ENCODE data around the gene SLFN11. TPM values are rescaled to one million over a fixed set of nuclear protein-coding genes. Genes with fewer than 3 reads are reported as not detected.

The SLFN11 gene
- total RNA-seq, 1 donor, result 95.9 TPM

DNA sequence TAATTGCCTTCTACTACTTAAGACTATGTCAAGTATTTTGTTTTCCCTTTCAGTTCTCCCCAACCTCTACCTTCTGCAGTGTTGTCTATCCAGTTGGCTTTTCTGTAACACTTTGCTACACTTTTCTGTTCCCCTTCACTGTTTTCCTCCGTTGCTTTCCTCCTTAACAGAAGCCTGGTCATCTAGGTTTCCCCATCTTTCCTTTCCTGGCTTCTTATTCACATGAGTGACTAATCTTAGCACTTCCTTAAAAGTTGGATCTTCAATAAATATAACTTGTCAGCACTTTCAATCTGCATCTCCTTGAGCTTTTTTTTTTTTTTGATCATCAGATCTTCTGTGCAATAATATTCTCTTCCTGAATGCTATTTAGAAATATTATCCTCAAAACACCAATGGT, 2.8 kb upstream of the SLFN11 start:
- H3K4me3 ChIP-seq (ENCODE audit: low read depth, low read length), result no peak overlapping the region
- DNase-seq (ENCODE audit: low read depth), result no peak
- TF ChIP-seq, protein P1, sequence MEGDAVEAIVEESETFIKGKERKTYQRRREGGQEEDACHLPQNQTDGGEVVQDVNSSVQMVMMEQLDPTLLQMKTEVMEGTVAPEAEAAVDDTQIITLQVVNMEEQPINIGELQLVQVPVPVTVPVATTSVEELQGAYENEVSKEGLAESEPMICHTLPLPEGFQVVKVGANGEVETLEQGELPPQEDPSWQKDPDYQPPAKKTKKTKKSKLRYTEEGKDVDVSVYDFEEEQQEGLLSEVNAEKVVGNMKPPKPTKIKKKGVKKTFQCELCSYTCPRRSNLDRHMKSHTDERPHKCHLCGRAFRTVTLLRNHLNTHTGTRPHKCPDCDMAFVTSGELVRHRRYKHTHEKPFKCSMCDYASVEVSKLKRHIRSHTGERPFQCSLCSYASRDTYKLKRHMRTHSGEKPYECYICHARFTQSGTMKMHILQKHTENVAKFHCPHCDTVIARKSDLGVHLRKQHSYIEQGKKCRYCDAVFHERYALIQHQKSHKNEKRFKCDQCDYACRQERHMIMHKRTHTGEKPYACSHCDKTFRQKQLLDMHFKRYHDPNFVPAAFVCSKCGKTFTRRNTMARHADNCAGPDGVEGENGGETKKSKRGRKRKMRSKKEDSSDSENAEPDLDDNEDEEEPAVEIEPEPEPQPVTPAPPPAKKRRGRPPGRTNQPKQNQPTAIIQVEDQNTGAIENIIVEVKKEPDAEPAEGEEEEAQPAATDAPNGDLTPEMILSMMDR (IDR thresholded peaks at IDR 0.05; ENCODE audit: insufficient read depth, low read depth, low read length), result no peak

DNA sequence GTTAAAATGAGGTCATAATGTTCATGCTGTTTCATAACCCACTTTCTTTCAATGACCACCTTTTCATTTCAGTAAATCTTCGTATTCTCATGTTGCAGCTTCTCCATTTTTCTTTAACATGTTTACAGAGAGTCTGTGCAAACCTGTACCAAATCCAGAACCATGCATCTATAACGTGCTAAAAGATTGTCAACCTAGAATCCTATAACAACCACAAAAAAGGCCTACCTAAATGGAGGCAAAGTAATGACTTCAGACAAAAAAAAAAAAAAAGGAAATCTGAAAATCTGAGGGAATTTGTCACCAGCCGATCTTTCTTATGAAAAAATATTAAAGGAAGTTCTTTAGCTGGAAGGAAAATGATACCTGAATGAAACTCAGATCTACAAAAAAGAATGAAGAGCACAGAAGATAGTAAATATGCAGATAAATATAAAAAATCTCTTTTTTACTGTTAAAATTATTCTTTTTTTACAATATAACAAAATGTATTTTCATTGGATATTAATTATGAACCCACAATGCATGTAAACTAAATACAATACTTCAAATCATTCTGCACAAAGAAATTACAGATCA, 1.4 kb upstream of the SLFN11 start:
- TF ChIP-seq, protein P1 (IDR thresholded peaks at IDR 0.05; ENCODE audit: insufficient read depth, low read depth, low read length), result no peak
- H3K4me3 ChIP-seq (ENCODE audit: low read depth, low read length), result peak overlapping the region; percentile 75
- no peak for DNase-seq (ENCODE audit: low read depth)

DNA sequence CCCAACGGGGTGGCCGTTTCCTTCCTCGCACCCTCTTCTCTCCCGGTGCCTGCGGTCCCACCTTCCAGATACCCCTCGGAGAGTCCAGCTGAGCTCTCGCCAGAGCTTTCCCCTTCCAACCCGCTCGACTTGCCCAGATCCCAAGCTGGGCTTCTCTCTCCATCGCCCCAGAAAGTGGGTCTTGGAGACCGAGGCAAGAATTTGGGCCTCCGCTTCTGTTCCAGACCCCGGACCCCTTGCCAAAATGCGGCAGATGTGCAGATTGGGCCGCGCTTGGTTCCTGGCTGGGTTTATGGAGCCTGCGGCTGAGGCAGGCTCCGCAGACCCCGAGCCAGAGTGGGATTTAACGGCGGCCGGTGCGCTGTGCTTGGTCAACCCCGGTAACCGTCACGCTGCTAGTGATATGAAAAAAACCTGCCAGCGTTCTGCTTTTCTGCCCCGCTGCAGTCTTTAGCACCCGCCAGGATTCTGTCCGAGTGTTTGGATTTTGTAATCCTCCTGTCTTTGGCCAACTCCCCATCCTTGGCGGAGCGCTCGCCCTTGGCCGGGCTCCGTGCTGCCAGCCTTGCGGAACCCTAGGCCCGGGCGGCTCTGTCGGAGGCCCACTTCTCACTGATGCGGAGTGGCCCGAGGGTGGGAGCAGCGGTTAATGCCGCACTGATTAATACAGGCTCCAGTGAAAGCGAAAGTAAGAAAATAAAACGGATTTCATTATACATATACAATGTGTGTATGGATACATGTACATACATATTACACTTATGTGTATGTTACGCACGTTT, 754 bp upstream of the SLFN11 start:
- peak overlapping the region; percentile 75 for H3K4me3 ChIP-seq (ENCODE audit: low read depth, low read length)
- TF ChIP-seq, protein P1 (IDR thresholded peaks at IDR 0.05; ENCODE audit: insufficient read depth, low read depth, low read length), result no peak
- peak; percentile 79 for DNase-seq (ENCODE audit: low read depth)

DNA sequence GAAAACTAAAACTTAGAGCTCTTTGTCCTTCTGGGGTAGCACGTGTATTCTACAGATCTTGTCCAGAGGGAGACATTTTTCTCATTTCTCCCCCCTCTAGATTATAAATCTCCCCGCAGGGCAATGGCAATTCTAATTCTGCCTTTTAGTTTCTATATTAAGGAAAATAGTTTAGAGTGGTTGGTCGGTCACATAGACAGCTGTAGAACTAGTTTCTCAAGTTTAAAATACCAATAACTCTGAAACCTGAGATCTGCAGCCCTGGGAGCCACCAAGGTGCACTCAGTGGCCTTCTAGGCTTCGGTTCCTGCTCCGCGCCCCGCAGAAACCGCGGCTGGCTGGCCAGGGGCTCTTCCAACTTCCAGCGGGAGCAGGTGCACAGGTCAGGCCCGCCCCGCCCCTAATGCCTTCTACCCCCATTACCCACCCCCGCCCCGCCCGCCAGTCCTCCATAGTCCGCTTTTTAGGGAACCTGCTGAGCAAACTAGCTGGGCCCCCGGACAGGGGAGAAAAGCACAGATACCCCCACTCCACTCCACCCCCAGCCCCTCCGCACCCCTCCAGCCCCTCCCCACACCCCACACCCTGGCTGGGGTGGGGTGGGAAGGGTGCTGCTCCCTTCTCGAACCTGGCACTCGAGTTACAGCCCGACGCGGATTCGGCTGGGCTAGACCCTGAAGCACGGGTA, 431 bp downstream of the SLFN11 start:
- peak; percentile 18 for DNase-seq (ENCODE audit: low read depth)
- H3K4me3 ChIP-seq (ENCODE audit: low read depth, low read length), result peak overlapping the region; percentile 75
- TF ChIP-seq, protein P1 (IDR thresholded peaks at IDR 0.05; ENCODE audit: insufficient read depth, low read depth, low read length), result no peak

DNA sequence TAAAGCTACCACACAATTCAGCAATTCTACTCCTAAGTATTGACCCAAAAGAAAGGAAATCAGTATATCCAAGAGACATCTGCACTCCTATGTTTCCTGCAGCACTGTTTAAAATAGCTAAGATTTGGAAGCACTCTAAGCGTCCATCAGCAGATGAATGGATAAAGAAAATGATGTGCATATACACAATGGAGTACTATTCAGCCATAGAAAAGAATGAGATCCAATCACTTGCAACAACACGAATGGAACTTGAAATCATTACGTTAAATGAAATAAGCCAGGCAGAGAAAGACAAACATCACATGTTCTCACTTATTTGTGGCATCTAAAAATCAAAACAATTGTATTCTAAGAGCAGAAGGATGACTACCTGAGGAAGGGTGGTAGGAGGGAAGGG, 1.5 kb downstream of the SLFN11 start:
- TF ChIP-seq, protein P1 (IDR thresholded peaks at IDR 0.05; ENCODE audit: insufficient read depth, low read depth, low read length), result no peak
- peak overlapping the region; percentile 75 for H3K4me3 ChIP-seq (ENCODE audit: low read depth, low read length)
- DNase-seq (ENCODE audit: low read depth), result no peak

DNA sequence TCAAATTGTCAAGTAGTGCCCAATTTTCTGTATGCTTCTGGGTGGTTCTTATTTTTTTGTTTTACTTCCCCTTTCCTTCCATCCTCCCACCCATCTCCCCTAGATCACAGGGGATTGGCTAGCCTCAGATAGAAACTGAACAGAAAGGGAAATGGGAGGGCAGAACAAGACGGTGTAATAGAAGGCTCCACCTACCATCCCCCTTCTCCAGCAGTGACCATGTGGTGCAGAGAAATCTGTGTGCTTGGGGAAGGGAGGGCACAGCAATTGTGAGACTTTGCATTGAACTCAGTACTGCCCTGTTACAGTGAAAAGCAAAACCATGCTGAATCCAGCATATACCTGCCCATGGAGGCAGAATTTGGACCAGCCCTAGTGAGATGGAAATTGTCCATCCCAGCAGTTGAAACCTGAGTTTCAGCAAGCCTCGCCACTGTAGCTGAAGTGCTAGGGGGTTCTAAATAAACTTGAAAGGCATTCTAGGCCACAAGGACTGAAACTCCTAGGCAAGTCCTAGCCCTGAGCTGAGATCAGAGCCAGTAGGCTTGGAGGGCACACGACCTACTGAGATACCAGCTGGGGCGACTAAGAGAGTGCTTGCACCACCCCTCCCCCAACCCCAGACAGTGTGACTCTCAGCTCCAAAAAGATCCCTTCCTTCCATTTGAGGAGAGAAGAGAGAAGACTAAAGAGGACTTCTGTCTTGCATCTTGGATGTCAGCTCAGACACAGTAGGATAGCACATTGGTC, 5.2 kb downstream of the SLFN11 start:
- TF ChIP-seq, protein P1 (IDR thresholded peaks at IDR 0.05; ENCODE audit: insufficient read depth, low read depth, low read length), result no peak
- DNase-seq (ENCODE audit: low read depth), result peak; percentile 34
- no peak overlapping the region for H3K4me3 ChIP-seq (ENCODE audit: low read depth, low read length)

Measured in fibroblast of villous mesenchyme (primary cell).